ENCODE data around the gene INSM1.

The INSM1 gene

GRCh38 chr20:20409331-20409730 lies 41.4 kb downstream of the INSM1 start:
- no peak for TF ChIP-seq CTCF (IDR thresholded peaks at IDR 0.05; ENCODE audit: control insufficient read depth, insufficient read depth, low read depth, low read length, missing control alignments)
- DNase-seq (ENCODE audit: low read depth): no peak
- no peak overlapping the region for H3K4me3 ChIP-seq (ENCODE audit: control insufficient read depth, low read depth, low read length)

- TF ChIP-seq CTCF (IDR thresholded peaks at IDR 0.05; ENCODE audit: control insufficient read depth, insufficient read depth, low read depth, low read length, missing control alignments): no peak
- no peak for DNase-seq (ENCODE audit: low read depth)
- no peak overlapping the region for H3K4me3 ChIP-seq (ENCODE audit: control insufficient read depth, low read depth, low read length)
These were observed 42.8 kb downstream of the INSM1 start for GRCh38 chr20:20410678-20411077.

- no peak for TF ChIP-seq CTCF (IDR thresholded peaks at IDR 0.05; ENCODE audit: control insufficient read depth, insufficient read depth, low read depth, low read length, missing control alignments)
- H3K4me3 ChIP-seq (ENCODE audit: control insufficient read depth, low read depth, low read length): no peak overlapping the region
- DNase-seq (ENCODE audit: low read depth): no peak
These were observed 43.5 kb downstream of the INSM1 start for GRCh38 chr20:20411402-20411801.

- TF ChIP-seq CTCF (IDR thresholded peaks at IDR 0.05; ENCODE audit: control insufficient read depth, insufficient read depth, low read depth, low read length, missing control alignments): no peak
- no peak overlapping the region for H3K4me3 ChIP-seq (ENCODE audit: control insufficient read depth, low read depth, low read length)
- no peak for DNase-seq (ENCODE audit: low read depth)
These were observed 43.9 kb downstream of the INSM1 start for GRCh38 chr20:20411836-20412235.

GRCh38 chr20:20412750-20413149 lies 44.8 kb downstream of the INSM1 start:
- DNase-seq (ENCODE audit: low read depth): no peak
- TF ChIP-seq CTCF (IDR thresholded peaks at IDR 0.05; ENCODE audit: control insufficient read depth, insufficient read depth, low read depth, low read length, missing control alignments): no peak
- H3K4me3 ChIP-seq (ENCODE audit: control insufficient read depth, low read depth, low read length): no peak overlapping the region

- no peak for TF ChIP-seq CTCF (IDR thresholded peaks at IDR 0.05; ENCODE audit: control insufficient read depth, insufficient read depth, low read depth, low read length, missing control alignments)
- DNase-seq (ENCODE audit: low read depth): no peak
- no peak overlapping the region for H3K4me3 ChIP-seq (ENCODE audit: control insufficient read depth, low read depth, low read length)
These were observed 45.9 kb downstream of the INSM1 start for GRCh38 chr20:20413810-20414281.

Data from AG09309 (cell line).